SU-DHL-6 (cell line): Measurements from ENCODE around the gene KL.

Source experiments
- H2AFZ ChIP-seq: fragments of 200-600 bp; sonication (generic); 2 replicates; pipeline ENCODE4 v1.6.1; 2014; ENCODE audit warnings: low read depth, mild to moderate bottlenecking, moderate library complexity, mixed read lengths, antibody characterized with exemption, low read length; ENCODE audit not compliant: severe bottlenecking
- H3F3A ChIP-seq: fragments of 200-600 bp; shearing (Covaris generic); 2 replicates; pipeline ENCODE4 v1.6.0; 2016; ENCODE audit warnings: antibody characterized with exemption, mild to moderate bottlenecking; ENCODE audit not compliant: insufficient read depth
- H3K27ac ChIP-seq: fragments of 200-600 bp; sonication (generic); 2 replicates; pipeline ENCODE4 v1.5.1; 2016; ENCODE audit warnings: low read depth, mild to moderate bottlenecking, low read length, moderate library complexity, mixed read lengths
- H3K27me3 ChIP-seq: fragments of 200-600 bp; sonication (generic), shearing (Covaris generic); 2 replicates; pipeline ENCODE4 v1.6.0; 2014; ENCODE audit warnings: mild to moderate bottlenecking, low read length
- H3K36me3 ChIP-seq: fragments of 200-600 bp; sonication (generic); 2 replicates; pipeline ENCODE4 v1.6.1; 2014; ENCODE audit warnings: mild to moderate bottlenecking, low read length, mixed read lengths
- H3K4me2 ChIP-seq: fragments of 300-600, 200-600 bp; shearing (Covaris generic), sonication (generic); 2 replicates; pipeline ENCODE4 v1.6.0; 2014; ENCODE audit warnings: low read length, low read depth, mild to moderate bottlenecking; ENCODE audit not compliant: poor library complexity, severe bottlenecking
- H3K4me3 ChIP-seq: fragments of 200-600 bp; sonication (generic); 2 replicates; pipeline ENCODE4 v1.5.1; 2014; ENCODE audit warnings: antibody characterized with exemption, low read length, mild to moderate bottlenecking, mixed read lengths; ENCODE audit not compliant: insufficient read depth, poor library complexity, severe bottlenecking
- H3K79me2 ChIP-seq: fragments of 200-600 bp; sonication (generic); 2 replicates; pipeline ENCODE4 v1.6.1; 2014; ENCODE audit warnings: mild to moderate bottlenecking, low read length, moderate library complexity; ENCODE audit not compliant: insufficient read depth
- H3K9ac ChIP-seq: fragments of 200-600 bp; sonication (generic); 2 replicates; pipeline ENCODE4 v1.7.0; 2014; ENCODE audit warnings: mild to moderate bottlenecking, low read length
- H3K9me2 ChIP-seq: fragments of 200-600 bp; sonication (generic); replicated peaks from 2 replicates; pipeline ENCODE4 v1.6.1; 2014; ENCODE audit warnings: low read length; ENCODE audit not compliant: insufficient read depth
- H3K9me3 ChIP-seq: fragments of 200-600 bp; sonication (generic); 2 replicates; pipeline ENCODE4 v1.6.1; 2014; ENCODE audit warnings: low read length, mixed read lengths; ENCODE audit not compliant: insufficient read depth
- H4K20me1 ChIP-seq: fragments of 200-600 bp; sonication (generic); 2 replicates; pipeline ENCODE4 v1.6.1; 2014; ENCODE audit warnings: low read depth, mild to moderate bottlenecking, antibody characterized with exemption, low read length, moderate library complexity, mixed read lengths
- CTCF ChIP-seq: fragments of 200-600 bp; sonication (generic); IDR thresholded peaks from one replicate; pipeline ENCODE4 v1.5.1; 2017; ENCODE audit warnings: antibody characterized with exemption, mild to moderate bottlenecking, low read length, moderate library complexity; ENCODE audit not compliant: insufficient read depth, poor library complexity, severe bottlenecking
- EZH2phosphoT487 ChIP-seq: fragments of 200-600 bp; sonication (generic), shearing (Covaris generic); conservative IDR thresholded peaks from 2 replicates; pipeline ENCODE4 v1.6.1; 2018; ENCODE audit warnings: mild to moderate bottlenecking, antibody characterized with exemption, low read length, moderate library complexity, mixed read lengths

The KL gene

DNA sequence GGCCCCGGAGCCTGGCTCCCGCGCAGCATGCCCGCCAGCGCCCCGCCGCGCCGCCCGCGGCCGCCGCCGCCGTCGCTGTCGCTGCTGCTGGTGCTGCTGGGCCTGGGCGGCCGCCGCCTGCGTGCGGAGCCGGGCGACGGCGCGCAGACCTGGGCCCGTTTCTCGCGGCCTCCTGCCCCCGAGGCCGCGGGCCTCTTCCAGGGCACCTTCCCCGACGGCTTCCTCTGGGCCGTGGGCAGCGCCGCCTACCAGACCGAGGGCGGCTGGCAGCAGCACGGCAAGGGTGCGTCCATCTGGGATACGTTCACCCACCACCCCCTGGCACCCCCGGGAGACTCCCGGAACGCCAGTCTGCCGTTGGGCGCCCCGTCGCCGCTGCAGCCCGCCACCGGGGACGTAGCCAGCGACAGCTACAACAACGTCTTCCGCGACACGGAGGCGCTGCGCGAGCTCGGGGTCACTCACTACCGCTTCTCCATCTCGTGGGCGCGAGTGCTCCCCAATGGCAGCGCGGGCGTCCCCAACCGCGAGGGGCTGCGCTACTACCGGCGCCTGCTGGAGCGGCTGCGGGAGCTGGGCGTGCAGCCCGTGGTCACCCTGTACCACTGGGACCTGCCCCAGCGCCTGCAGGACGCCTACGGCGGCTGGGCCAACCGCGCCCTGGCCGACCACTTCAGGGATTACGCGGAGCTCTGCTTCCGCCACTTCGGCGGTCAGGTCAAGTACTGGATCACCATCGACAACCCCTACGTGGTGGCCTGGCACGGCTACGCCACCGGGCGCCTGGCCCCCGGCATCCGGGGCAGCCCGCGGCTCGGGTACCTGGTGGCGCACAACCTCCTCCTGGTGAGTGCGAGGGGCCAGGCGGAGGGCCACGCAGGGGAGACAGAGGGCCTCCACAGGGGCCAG lies at the start of gene KL:
Gene KL, plus strand, starts transcription at position 10 of the 909 bp plus-strand sequence. Its CDS starts 18 bp downstream, at position 28.
- H2AFZ ChIP-seq = no peak within 1 kb of the TSS
- H3K4me3 ChIP-seq = no peak within 1 kb of the TSS
- H3K9ac ChIP-seq = no peak within 1 kb of the TSS
- H3K27ac ChIP-seq = no peak within 1 kb of the TSS
- no peaks in the 10 kb centered on the region for H3F3A ChIP-seq
- H4K20me1 ChIP-seq = no peaks in the 10 kb centered on the region
- no peaks in the 10 kb centered on the region for H3K27me3 ChIP-seq
- H3K36me3 ChIP-seq = no peaks in the 10 kb centered on the region
- no peaks in the 10 kb centered on the region for H3K79me2 ChIP-seq
- no peak within 1 kb of the TSS for H3K4me2 ChIP-seq
- TF ChIP-seq CTCF (no peak), EZH2phosphoT487 (no peak)
- H3K9me3 ChIP-seq = no peaks in the 10 kb centered on the region
- no peaks in the 10 kb centered on the region for H3K9me2 ChIP-seq

DNA sequence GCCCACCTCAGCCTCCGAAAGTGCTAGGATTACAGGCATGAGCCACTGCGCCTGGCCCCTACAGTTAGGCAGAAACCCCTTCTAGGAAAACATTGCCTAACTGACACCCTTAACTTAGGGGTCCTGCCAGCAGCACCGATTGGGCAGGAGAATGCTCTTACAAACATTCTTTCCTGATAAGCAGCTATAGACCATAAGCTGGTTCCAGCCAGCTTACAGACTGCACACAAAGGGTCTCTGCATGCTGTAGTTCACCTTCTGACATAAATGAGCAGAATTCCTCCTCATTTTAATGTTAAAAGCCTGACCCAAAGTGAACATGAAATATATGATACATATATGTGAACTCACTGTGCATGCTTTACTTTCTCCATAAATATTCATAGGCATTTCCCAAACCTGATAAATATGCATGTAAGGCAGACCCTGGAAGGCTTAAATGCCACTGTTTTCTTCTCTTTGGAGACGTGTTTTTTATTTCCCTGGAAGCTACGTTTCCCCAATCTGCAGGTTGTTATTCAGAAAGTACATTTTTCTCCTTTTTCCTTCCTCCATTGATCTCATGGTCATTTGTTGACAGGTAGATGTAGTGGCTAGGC lies 48.5 kb upstream of the KL start:
- Histone ChIP-seq H3K9me2 (no peaks in the 10 kb centered on the region), H4K20me1 (no peaks in the 10 kb centered on the region), H3K9ac (no peak overlapping the region), H2AFZ (no peak overlapping the region), H3F3A (no peaks in the 10 kb centered on the region), H3K9me3 (no peaks in the 10 kb centered on the region), H3K27me3 (no peaks in the 10 kb centered on the region), H3K36me3 (no peaks in the 10 kb centered on the region), H3K79me2 (no peaks in the 10 kb centered on the region), H3K4me2 (no peak overlapping the region), H3K27ac (no peak overlapping the region), H3K4me3 (no peak overlapping the region)
- TF ChIP-seq CTCF = no peak
- no peak for TF ChIP-seq EZH2phosphoT487

GRCh38 chr13:32968316-32968715 lies 47.9 kb upstream of the KL start:
- H2AFZ ChIP-seq = no peak overlapping the region
- H3K4me2 ChIP-seq = no peak overlapping the region
- no peak for TF ChIP-seq EZH2phosphoT487
- no peak for TF ChIP-seq CTCF
- no peak overlapping the region for H3K9ac ChIP-seq
- H3K9me3 ChIP-seq = no peaks in the 10 kb centered on the region
- no peaks in the 10 kb centered on the region for H3K36me3 ChIP-seq
- H3K79me2 ChIP-seq = no peaks in the 10 kb centered on the region
- H3K4me3 ChIP-seq = no peak overlapping the region
- no peak overlapping the region for H3K27ac ChIP-seq
- no peaks in the 10 kb centered on the region for H4K20me1 ChIP-seq
- no peaks in the 10 kb centered on the region for H3K27me3 ChIP-seq
- no peaks in the 10 kb centered on the region for H3K9me2 ChIP-seq
- no peaks in the 10 kb centered on the region for H3F3A ChIP-seq
